Activated CD4-positive, alpha-beta T cell treated with anti-CD3 and anti-CD28 coated beads, Interleukin-2, amount 50 U/mL, for 16 hours (primary cell): Measurements from ENCODE around the gene AAK1.
A peak's percentile ranks its signal among the peaks of the same experiment; 100 is the strongest.
"Not testable (repeated sequence)": the region's sequence is repeated elsewhere in the genome, so short reads cannot be mapped to it uniquely, and the experiment has no call there.

Experiments
- DNase-seq: peaks from one replicate; pipeline ENCODE4 v3.0.0-alpha.2; 2020

Gene AAK1

GRCh38 chr2:69437751-69438154 is 205.8 kb downstream of the AAK1 start:
- DNase-seq, result no peak

- peak; percentile 93 for DNase-seq
Observed at GRCh38 chr2:69436938-69437750, 206.4 kb downstream of the AAK1 start, which contains the start of gene NFU1. Gene NFU1, minus strand, starts transcription at chr2:69437435. Its CDS starts 13 bp downstream, at chr2:69437422.

DNA sequence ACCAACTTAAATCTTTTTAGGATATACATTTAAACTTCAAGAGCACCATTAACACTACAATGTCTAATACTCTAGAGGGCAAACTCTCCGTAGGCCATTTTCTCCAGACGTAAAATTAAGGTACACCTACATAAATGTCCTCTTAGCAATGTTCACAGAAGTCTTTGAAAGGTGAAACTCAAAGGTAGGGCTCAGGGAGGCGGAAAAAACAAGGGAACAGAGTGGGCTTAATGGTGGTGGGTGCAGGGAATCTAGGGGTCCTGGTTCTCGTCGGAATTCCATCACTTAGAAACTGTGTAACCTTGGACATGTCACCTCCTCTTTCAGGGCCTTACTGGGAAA is 207.0 kb downstream of the AAK1 start:
- DNase-seq, result no peak

- no peak for DNase-seq
Observed at GRCh38 chr2:69434753-69435152, 208.8 kb downstream of the AAK1 start.

GRCh38 chr2:69429491-69430183 is 213.9 kb downstream of the AAK1 start:
- no peak for DNase-seq

DNA sequence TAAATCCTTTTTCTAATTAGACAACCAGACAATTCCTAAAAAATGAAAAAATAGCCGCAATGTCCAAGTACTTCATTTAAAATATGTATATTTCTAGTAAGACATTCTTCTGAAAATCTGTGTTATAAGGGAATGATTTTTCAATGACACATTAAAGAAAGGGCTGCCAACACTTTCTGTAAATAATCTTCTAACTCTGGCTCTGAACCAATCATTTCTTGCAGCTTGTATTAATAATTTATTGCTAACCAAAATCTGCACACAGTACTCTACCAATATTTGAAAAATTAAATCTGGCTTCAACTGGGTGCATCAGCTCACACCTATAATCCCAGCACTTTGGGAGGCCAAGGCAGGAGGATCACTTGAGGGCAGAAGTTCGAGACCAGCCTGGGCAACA is 214.6 kb downstream of the AAK1 start:
- no peak for DNase-seq

- DNase-seq, result no peak
Observed at GRCh38 chr2:69424419-69424818, 219.1 kb downstream of the AAK1 start.

DNA sequence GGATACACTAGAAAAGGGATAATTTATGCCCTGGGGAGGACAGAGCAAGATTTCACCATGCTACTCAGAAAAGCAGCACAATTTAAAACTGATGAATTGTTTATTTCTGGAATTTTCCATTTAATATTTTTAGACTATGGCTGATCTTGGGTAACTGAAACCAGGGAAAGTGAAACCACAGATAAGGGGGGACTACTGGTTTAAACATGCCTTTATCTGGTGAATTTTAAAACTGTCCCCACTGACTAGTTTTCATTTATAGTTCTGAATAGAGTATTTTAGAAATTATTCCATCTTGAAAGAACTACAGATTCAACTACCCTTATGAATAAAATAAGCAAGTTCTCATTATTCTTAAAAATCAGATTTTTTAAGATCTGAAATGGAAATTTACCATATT is 221.3 kb downstream of the AAK1 start:
- no peak for DNase-seq

DNA sequence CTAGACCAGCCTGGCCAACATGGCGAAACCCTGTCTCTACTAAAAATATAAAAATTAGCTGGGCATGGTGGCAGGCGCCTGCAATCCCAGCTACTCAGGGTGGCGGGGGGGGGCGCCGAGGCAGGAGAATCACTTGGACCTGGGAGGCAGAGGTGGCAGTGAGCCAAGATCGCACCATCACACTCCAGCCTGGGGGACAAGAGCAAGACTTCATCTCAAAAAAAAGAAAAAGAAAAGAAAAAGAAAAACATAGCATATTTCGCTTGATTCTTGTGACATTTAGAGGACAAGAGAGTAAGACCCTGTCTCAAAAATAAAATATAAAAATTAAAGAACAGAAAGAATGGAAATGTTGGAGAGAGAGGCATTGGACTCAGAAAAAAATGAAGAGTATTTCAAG is 224.4 kb downstream of the AAK1 start:
- DNase-seq, result not testable (repeated sequence)

DNA sequence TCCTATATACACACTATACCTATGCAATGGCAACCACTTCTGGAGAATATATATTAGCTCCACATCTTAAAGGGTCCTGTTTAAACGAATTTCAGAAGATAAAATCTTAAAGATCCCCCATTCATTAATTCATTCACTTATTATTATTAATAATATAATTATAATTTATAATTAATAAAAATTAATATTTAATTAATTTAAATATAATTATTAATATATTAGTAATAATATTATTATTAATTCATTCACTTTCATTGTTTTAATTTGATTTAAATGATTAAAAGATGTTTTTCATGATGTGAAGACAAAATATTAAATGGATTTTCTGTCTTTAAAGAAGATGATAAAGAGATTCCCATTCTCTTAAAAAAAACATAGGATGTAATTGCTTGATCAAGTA is 227.4 kb downstream of the AAK1 start:
- no peak for DNase-seq
